Smooth muscle cell (in vitro differentiated cells): Measurements from ENCODE around the gene KIFBP. TPM values are rescaled to one million over a fixed set of nuclear protein-coding genes. Genes with fewer than 3 reads are reported as not detected.
"Not testable (repeated sequence)": the region's sequence is repeated elsewhere in the genome, so short reads cannot be mapped to it uniquely, and the experiment has no call there.

Experiments
- DNase-seq: peaks from one replicate; lab custom pipeline; 2025; ENCODE audit not compliant: unreplicated experiment; lab: John Stamatoyannopoulos, UW
- H2AFZ ChIP-seq: fragments of 200-600 bp; sonication (generic); 2 replicates; pipeline ENCODE4 v1.6.0; 2016; ENCODE audit warnings: antibody characterized with exemption, low read depth, mild to moderate bottlenecking
- H3F3A ChIP-seq: fragments of 200-600 bp; sonication (generic); 2 replicates; pipeline ENCODE4 v1.6.0; 2017; ENCODE audit warnings: antibody characterized with exemption, low read depth
- H3K27ac ChIP-seq: fragments of 200-600 bp; sonication (generic); 2 replicates; pipeline ENCODE4 v1.5.1; 2016; ENCODE audit warnings: low read depth, mild to moderate bottlenecking
- H3K27me3 ChIP-seq: fragments of 200-600 bp; sonication (generic); 2 replicates; pipeline ENCODE4 v1.6.1; 2016; ENCODE audit warnings: low read depth, mild to moderate bottlenecking
- H3K36me3 ChIP-seq: fragments of 200-600 bp; sonication (generic); 2 replicates; pipeline ENCODE4 v1.5.1; 2016; ENCODE audit warnings: low read depth
- H3K4me1 ChIP-seq: fragments of 200-600 bp; sonication (generic); 2 replicates; pipeline ENCODE4 v1.5.1; 2016; ENCODE audit warnings: low read depth
- H3K4me2 ChIP-seq: fragments of 200-600 bp; sonication (generic); 2 replicates; pipeline ENCODE4 v1.6.0; 2016; ENCODE audit warnings: mild to moderate bottlenecking
- H3K4me3 ChIP-seq: fragments of 200-600 bp; sonication (generic); 2 replicates; pipeline ENCODE4 v1.5.1; 2016; ENCODE audit warnings: mild to moderate bottlenecking
- H3K79me2 ChIP-seq: fragments of 200-600 bp; sonication (generic); 2 replicates; pipeline ENCODE4 v1.6.0; 2016; ENCODE audit warnings: low read depth, mild to moderate bottlenecking
- H3K9ac ChIP-seq: fragments of 200-600 bp; sonication (generic); 2 replicates; pipeline ENCODE4 v1.6.0; 2016; ENCODE audit warnings: low read depth
- H3K9me3 ChIP-seq: fragments of 200-600 bp; sonication (generic); replicated peaks from 2 replicates; pipeline ENCODE4 v1.5.1; 2016; ENCODE audit warnings: low read depth
- H4K20me1 ChIP-seq: fragments of 200-600 bp; sonication (generic); 2 replicates; pipeline ENCODE4 v1.6.0; 2016; ENCODE audit warnings: low read depth
- CTCF ChIP-seq: fragments of 200-600 bp; sonication (generic); IDR thresholded peaks from 2 replicates; pipeline ENCODE4 v1.5.1; 2017; ENCODE audit warnings: borderline replicate concordance, mild to moderate bottlenecking, antibody characterized with exemption; ENCODE audit not compliant: insufficient read depth, poor library complexity, severe bottlenecking
- WGBS: methylation state at CpG from one replicate; pipeline ENCODE4 v1.1.7; 2016; ENCODE audit warnings: low lambda C conversion rate; 5-methylcytosine and 5-hydroxymethylcytosine counted together
- polyA plus RNA-seq: library from polyadenylated mRNA; unstranded; fragments of >200 nt; fragmentation: Nextera tagmentation; extraction: Ambion mirVana; gene quantifications from 2 replicates; pipeline ENCODE4 v1.2.1, GENCODE V29; 2016
- total RNA-seq: library from RNA; depleted of rRNA; stranded (reverse); fragments of >200 nt; gene quantifications from 2 replicates; pipeline ENCODE4 v1.2.3, GENCODE V29; 2014

The KIFBP gene
- total and polyA plus RNA-seq, 2 experiments from 2014 or later, result 37.6 to 55.1 TPM

GRCh38 chr10:69009360-69009759, 20.8 kb downstream of the KIFBP start:
- no peak overlapping the region for H3K9ac ChIP-seq
- WGBS, result 96% methylated on average over 2 of the region's 2 CpGs
- no peak overlapping the region for H2AFZ ChIP-seq
- no peak overlapping the region for H3K4me2 ChIP-seq
- no peaks in the 10 kb centered on the region for H3F3A ChIP-seq
- no peak for TF ChIP-seq CTCF
- H3K79me2 ChIP-seq, result peaks cover 2% of the 10 kb centered on the region
- peaks cover 4% of the 10 kb centered on the region for H4K20me1 ChIP-seq
- no peaks in the 10 kb centered on the region for H3K4me1 ChIP-seq
- H3K27me3 ChIP-seq, result no peaks in the 10 kb centered on the region
- no peaks in the 10 kb centered on the region for H3K9me3 ChIP-seq
- H3K4me3 ChIP-seq, result no peak overlapping the region
- peaks cover 15% of the 10 kb centered on the region for H3K36me3 ChIP-seq
- no peak overlapping the region for H3K27ac ChIP-seq
- DNase-seq, result no peak

GRCh38 chr10:69010151-69010640, 21.6 kb downstream of the KIFBP start:
- H3K9ac ChIP-seq, result no peak overlapping the region
- no peaks in the 10 kb centered on the region for H3K4me1 ChIP-seq
- H3K27me3 ChIP-seq, result no peaks in the 10 kb centered on the region
- peaks cover 4% of the 10 kb centered on the region for H4K20me1 ChIP-seq
- no peaks in the 10 kb centered on the region for H3F3A ChIP-seq
- no peak overlapping the region for H2AFZ ChIP-seq
- H3K4me3 ChIP-seq, result no peak overlapping the region
- H3K27ac ChIP-seq, result no peak overlapping the region
- H3K79me2 ChIP-seq, result peaks cover 2% of the 10 kb centered on the region
- H3K4me2 ChIP-seq, result no peak overlapping the region
- WGBS, result 74% methylated on average over 1 of the region's 1 CpG
- no peaks in the 10 kb centered on the region for H3K9me3 ChIP-seq
- no peak for TF ChIP-seq CTCF
- no peak for DNase-seq
- peaks cover 15% of the 10 kb centered on the region for H3K36me3 ChIP-seq

GRCh38 chr10:69012778-69013177, 24.2 kb downstream of the KIFBP start:
- not testable (repeated sequence) for H2AFZ ChIP-seq, H3K4me1 ChIP-seq, H3F3A ChIP-seq, H3K27ac ChIP-seq, H3K36me3 ChIP-seq, H3K79me2 ChIP-seq, DNase-seq, H3K27me3 ChIP-seq, H3K9ac ChIP-seq, H3K4me2 ChIP-seq, H4K20me1 ChIP-seq, H3K4me3 ChIP-seq, H3K9me3 ChIP-seq
- WGBS, result 96% methylated on average over 2 of the region's 2 CpGs

GRCh38 chr10:69014171-69014570, 25.6 kb downstream of the KIFBP start:
- Histone ChIP-seq H3K79me2 (no peaks in the 10 kb centered on the region), H3K36me3 (peaks cover 5% of the 10 kb centered on the region), H3K27ac (no peak overlapping the region), H2AFZ (no peak overlapping the region), H3K4me3 (no peak overlapping the region), H4K20me1 (no peaks in the 10 kb centered on the region), H3K27me3 (no peaks in the 10 kb centered on the region), H3K9me3 (no peaks in the 10 kb centered on the region), H3K9ac (no peak overlapping the region), H3K4me2 (no peak overlapping the region), H3F3A (no peaks in the 10 kb centered on the region), H3K4me1 (no peaks in the 10 kb centered on the region)
- WGBS, result 95% methylated on average over 1 of the region's 1 CpG
- no peak for TF ChIP-seq CTCF
- no peak for DNase-seq
